T-helper 1 cell treated with Interleukin-12 subunit alpha and Interleukin-12 subunit beta and Interleukin-4 antibody, amounts not matched to agents 30 μg/mL and 1 μg/mL, for 36 hours (primary cell): Measurements from ENCODE around the gene S100A12.

Experiments
- H3K27ac Mint-ChIP-seq: one replicate; pipeline ENCODE4 v1.8.0; 2021; ENCODE audit warnings: mild to moderate bottlenecking, mixed read lengths
- H3K27me3 Mint-ChIP-seq: one replicate; pipeline ENCODE4 v1.8.0; 2021; ENCODE audit warnings: low read depth, mixed read lengths
- H3K36me3 Mint-ChIP-seq: one replicate; pipeline ENCODE4 v1.8.0; 2021; ENCODE audit warnings: low read depth, mixed read lengths
- H3K4me1 Mint-ChIP-seq: one replicate; pipeline ENCODE4 v1.8.0; 2021; ENCODE audit warnings: low read depth, mixed read lengths
- H3K4me3 Mint-ChIP-seq: one replicate; pipeline ENCODE4 v1.8.0; 2021; ENCODE audit warnings: mild to moderate bottlenecking, moderate library complexity, mixed read lengths
- H3K9me3 Mint-ChIP-seq: one replicate; pipeline ENCODE4 v1.8.0; 2021; ENCODE audit warnings: mixed read lengths

Gene S100A12

GRCh38 chr1:153365696-153366095, 9.7 kb downstream of the S100A12 start:
- Mint-ChIP-seq H3K36me3 (no peaks in the 10 kb centered on the region), H3K27ac (no peak overlapping the region), H3K9me3 (no peaks in the 10 kb centered on the region), H3K4me3 (no peak overlapping the region), H3K4me1 (no peaks in the 10 kb centered on the region), H3K27me3 (peaks cover 17% of the 10 kb centered on the region)

DNA sequence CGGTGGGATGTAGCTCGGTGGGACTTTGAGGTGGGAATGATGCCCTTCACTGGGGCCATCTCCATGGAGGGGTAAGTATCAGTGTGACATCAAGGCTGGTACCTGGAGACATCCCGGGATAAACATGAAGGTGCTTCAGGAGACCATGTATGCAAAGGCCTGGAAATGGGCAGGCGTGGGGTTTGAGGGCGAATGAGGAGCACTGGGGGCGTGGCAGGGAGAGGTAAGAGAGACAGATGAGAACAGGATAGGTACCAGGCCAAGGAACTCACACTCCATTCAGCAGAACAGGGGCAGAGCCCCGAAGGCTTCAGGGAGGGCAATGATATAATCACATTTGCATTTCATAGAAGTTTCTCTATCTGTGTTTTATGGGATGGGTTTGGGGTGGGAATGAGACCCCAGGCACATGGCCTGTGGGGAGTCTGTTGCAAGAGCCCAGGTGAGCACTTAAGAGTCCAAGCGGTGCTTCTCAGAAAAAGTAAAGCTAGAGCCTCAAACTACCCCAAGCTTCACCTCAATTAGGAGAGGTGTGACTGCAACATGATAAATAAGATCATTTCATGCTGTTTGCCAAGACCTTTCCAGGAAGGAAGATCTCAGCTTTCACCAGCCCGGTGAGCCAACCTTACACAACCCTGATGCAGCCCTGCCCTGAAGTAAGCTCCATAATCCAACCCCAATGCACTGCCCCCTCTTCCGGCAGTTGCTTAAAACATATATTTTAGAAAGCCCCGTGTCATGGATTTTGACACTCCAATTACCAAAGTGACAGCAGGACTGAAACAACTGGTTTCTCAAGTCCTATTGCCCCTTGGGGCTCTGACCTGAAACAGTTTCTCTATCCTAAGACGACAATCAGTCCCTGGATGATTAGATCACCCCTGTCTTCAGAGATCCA, 10.4 kb downstream of the S100A12 start:
- Mint-ChIP-seq H3K4me3 (no peak overlapping the region), H3K27me3 (peaks cover 13% of the 10 kb centered on the region), H3K27ac (no peak overlapping the region), H3K4me1 (no peaks in the 10 kb centered on the region), H3K9me3 (no peaks in the 10 kb centered on the region), H3K36me3 (no peaks in the 10 kb centered on the region)

- H3K9me3 Mint-ChIP-seq, result no peaks in the 10 kb centered on the region
Measured at GRCh38 chr1:153364156-153364555, 11.3 kb downstream of the S100A12 start.

DNA sequence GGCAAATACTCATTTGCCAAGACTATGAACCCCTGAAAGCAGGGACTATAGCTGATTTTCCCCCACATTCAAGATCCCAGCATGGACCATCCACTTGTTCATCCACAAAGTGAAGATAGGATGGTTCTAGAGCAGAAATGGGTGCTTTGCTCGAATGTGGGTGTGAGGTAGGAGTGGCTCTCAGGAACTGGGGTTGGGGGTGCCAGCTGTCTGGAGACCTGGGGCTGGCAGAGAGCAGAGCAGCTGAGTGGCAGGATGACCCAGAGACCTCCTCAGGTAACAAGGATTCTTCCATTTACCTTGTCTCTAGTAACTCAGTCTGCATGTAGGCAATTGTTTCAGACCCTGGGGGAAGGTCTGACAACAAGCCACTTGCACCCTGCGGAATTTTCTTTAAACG, 11.8 kb downstream of the S100A12 start:
- H3K27ac Mint-ChIP-seq, result no peak overlapping the region
- no peaks in the 10 kb centered on the region for H3K9me3 Mint-ChIP-seq
- no peaks in the 10 kb centered on the region for H3K36me3 Mint-ChIP-seq
- no peak overlapping the region for H3K4me3 Mint-ChIP-seq
- H3K27me3 Mint-ChIP-seq, result peaks cover 7% of the 10 kb centered on the region
- peaks cover 1% of the 10 kb centered on the region for H3K4me1 Mint-ChIP-seq

More at GRCh38 chr1:153364156-153364555, 11.3 kb downstream of the S100A12 start:
- Mint-ChIP-seq H3K4me3 (no peak overlapping the region), H3K36me3 (no peaks in the 10 kb centered on the region), H3K27ac (no peak overlapping the region), H3K4me1 (peaks cover 1% of the 10 kb centered on the region), H3K27me3 (peaks cover 7% of the 10 kb centered on the region)

DNA sequence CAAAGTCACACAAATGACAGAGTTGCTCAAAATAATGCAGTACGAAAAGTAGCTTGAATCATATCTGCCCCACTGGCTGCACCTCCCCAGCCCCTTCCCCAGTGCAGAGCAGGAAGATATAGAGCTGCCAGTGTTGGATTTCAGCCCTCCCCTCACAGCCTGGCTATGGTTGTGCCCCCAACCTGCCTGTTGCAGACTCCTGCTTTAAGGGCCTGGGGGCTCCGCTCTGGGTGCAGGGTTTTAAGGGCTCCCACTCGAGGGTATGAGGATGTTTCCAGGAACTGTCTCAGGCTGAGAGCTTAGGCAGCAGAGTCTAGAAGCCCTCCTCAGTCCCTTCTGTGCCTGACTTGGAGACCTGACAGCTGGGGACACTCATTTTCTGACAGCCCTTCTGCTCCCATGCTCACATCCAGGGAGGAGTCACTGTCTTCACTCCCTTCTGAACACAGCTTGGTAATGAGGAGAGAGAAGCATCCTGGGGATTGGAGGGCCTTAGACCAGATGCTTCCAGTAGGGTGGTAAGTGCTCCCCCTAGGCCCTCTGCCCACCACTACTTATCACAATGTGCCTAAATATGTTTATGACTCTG, 13.1 kb downstream of the S100A12 start:
- Mint-ChIP-seq H3K4me3 (no peak overlapping the region), H3K27ac (no peak overlapping the region), H3K27me3 (peaks cover 7% of the 10 kb centered on the region), H3K36me3 (no peaks in the 10 kb centered on the region), H3K9me3 (no peaks in the 10 kb centered on the region), H3K4me1 (peaks cover 10% of the 10 kb centered on the region)

DNA sequence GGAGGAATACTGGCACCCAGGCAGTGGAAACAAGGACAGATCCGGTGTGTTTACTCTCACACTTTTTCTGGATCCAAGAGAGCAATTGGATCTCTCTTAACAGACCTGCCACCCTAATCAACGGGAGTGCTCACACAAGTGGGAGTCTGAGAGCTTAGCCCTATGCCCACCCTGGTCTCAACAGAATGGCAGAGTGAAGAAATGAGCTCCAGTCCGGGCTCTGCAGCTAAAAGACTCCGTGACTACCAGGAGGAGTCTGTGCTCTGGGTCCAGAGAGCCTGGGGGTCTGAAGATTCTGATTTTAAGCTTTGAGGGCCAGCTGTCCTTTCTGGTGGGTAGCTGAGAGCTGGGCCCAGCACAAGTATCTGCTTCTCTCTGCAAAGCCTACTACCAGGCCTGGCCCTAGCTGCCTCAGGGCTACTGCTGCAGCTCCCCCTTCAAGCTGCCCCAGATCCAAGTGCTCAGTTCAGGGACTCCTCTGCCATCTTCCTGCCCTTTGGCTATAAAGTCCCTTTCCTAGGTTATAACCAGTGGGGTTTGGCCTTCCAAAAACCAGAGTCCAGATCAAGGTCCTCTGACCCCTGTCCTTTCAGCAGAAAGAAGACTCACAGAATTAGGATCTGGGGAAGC, 13.8 kb downstream of the S100A12 start:
- H3K36me3 Mint-ChIP-seq, result no peaks in the 10 kb centered on the region
- H3K27ac Mint-ChIP-seq, result no peak overlapping the region
- no peaks in the 10 kb centered on the region for H3K9me3 Mint-ChIP-seq
- H3K4me3 Mint-ChIP-seq, result no peak overlapping the region
- peaks cover 7% of the 10 kb centered on the region for H3K27me3 Mint-ChIP-seq
- H3K4me1 Mint-ChIP-seq, result peaks cover 15% of the 10 kb centered on the region

DNA sequence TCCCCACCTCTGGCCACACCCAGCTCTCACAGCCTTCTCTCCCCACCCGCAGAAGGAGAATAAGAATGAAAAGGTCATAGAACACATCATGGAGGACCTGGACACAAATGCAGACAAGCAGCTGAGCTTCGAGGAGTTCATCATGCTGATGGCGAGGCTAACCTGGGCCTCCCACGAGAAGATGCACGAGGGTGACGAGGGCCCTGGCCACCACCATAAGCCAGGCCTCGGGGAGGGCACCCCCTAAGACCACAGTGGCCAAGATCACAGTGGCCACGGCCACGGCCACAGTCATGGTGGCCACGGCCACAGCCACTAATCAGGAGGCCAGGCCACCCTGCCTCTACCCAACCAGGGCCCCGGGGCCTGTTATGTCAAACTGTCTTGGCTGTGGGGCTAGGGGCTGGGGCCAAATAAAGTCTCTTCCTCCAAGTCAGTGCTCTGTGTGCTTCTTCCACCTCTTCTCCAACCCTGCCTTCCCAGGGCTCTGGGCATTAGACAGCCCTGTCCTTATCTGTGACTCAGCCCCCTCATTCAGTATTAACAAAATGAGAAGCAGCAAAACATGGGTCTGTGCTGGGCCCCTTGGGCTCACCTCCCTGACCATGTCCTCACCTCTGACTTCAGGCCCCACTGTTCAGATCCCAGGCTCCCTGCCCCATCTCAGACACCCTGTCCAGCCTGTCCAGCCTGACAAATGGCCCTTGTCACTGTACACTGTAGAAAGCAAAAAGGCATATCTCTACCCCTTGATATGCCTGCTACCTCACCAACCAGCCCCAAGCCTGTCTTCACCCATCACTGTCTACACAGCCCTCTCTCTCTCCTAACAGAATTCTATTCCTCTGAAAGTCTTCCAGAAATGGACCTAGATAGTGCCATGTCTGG, 14.6 kb downstream of the S100A12 start:
- no peak overlapping the region for H3K4me3 Mint-ChIP-seq
- H3K9me3 Mint-ChIP-seq, result no peaks in the 10 kb centered on the region
- H3K27ac Mint-ChIP-seq, result no peak overlapping the region
- H3K36me3 Mint-ChIP-seq, result no peaks in the 10 kb centered on the region
- H3K27me3 Mint-ChIP-seq, result peaks cover 7% of the 10 kb centered on the region
- H3K4me1 Mint-ChIP-seq, result peaks cover 20% of the 10 kb centered on the region

- H3K9me3 Mint-ChIP-seq, result no peaks in the 10 kb centered on the region
- H3K4me3 Mint-ChIP-seq, result no peak overlapping the region
- peaks cover 7% of the 10 kb centered on the region for H3K27me3 Mint-ChIP-seq
- H3K27ac Mint-ChIP-seq, result no peak overlapping the region
- H3K4me1 Mint-ChIP-seq, result peaks cover 22% of the 10 kb centered on the region
- H3K36me3 Mint-ChIP-seq, result no peaks in the 10 kb centered on the region
Measured at GRCh38 chr1:153360190-153360589, 15.2 kb downstream of the S100A12 start.

DNA sequence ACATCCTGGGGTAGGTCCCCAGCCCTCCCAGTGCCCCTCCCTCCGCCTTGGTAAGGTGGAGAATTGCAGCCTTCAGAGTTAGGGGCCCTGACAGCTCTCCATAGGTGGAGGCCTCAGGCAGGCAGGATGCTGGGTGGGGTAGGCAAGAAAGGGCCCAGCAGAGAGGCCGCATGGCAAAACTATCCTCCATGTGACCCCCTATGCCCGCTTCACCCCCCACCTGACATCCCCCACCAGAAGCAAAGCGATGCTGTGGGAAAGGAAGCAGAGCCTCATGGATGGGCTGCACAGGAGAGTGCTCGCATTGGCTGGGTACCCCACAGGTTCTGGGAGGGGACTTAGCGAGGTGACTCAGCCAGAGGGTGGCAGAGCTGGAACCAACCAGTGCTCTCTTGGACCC, 16.2 kb downstream of the S100A12 start:
- Mint-ChIP-seq H3K36me3 (no peaks in the 10 kb centered on the region), H3K9me3 (no peaks in the 10 kb centered on the region), H3K4me1 (peaks cover 22% of the 10 kb centered on the region), H3K4me3 (no peak overlapping the region), H3K27me3 (peaks cover under 1% of the 10 kb centered on the region), H3K27ac (no peak overlapping the region)

DNA sequence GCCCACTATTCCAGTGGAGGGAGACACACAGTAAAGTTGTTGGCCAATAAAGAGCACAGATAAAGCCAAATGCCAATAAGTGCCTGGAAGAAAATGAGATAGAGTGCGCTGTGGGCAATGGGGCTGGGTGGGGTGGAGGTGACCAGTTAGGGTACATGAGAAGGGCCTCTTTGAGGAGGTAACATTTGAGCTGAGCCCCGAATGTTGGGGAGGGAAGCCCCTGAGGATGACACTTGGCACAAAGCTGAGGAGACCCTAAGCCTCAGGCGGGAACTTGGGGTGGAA, 16.8 kb downstream of the S100A12 start:
- H3K4me1 Mint-ChIP-seq, result peaks cover 22% of the 10 kb centered on the region
- H3K9me3 Mint-ChIP-seq, result no peaks in the 10 kb centered on the region
- no peak overlapping the region for H3K4me3 Mint-ChIP-seq
- no peaks in the 10 kb centered on the region for H3K27me3 Mint-ChIP-seq
- no peak overlapping the region for H3K27ac Mint-ChIP-seq
- no peaks in the 10 kb centered on the region for H3K36me3 Mint-ChIP-seq

DNA sequence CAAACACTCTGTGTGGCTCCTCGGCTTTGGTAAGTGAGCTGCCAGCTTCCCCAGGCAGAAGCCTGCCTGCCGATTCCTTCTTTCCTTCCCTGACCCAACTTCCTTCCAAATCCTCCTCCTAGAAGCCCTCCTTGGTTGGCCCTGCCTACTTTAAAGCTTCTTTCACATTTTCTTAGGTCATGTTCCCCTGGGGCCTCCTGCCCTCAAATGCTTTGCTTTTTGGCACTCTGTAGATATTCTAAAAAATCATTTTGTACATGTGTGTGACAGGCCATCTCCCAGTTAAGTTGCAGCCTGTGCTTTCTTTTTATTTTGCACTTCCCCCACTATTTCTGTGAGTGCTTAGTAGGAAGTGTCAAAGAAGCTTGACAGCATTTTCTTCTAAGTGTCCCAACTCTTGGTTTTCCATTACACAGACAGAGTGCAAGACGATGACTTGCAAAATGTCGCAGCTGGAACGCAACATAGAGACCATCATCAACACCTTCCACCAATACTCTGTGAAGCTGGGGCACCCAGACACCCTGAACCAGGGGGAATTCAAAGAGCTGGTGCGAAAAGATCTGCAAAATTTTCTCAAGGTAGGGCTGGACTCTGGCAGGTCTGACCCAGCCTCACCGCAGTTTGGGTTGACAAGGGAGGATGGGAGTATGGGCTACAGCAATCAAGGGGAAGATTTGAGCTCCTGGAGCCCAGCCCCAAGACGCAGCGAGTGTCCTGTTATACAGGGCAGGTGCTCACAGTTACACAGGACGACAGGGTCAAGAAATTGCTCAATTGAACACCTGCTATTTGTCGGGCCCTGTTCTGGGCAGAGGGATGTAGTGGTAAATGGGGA, 17.3 kb downstream of the S100A12 start, which contains the start of gene S100A9:
S100A9 (plus strand) TSS at position 2 of the 838 bp plus-strand sequence; CDS start at position 432, 430 bp downstream.
- H3K9me3 Mint-ChIP-seq, result no peaks in the 10 kb centered on the region
- H3K36me3 Mint-ChIP-seq, result no peaks in the 10 kb centered on the region
- H3K27me3 Mint-ChIP-seq, result no peaks in the 10 kb centered on the region
- peak within 1 kb of the TSS; percentile 54 for H3K4me3 Mint-ChIP-seq
- no peak within 1 kb of the TSS for H3K27ac Mint-ChIP-seq
- H3K4me1 Mint-ChIP-seq, result peaks cover 22% of the 10 kb centered on the region

DNA sequence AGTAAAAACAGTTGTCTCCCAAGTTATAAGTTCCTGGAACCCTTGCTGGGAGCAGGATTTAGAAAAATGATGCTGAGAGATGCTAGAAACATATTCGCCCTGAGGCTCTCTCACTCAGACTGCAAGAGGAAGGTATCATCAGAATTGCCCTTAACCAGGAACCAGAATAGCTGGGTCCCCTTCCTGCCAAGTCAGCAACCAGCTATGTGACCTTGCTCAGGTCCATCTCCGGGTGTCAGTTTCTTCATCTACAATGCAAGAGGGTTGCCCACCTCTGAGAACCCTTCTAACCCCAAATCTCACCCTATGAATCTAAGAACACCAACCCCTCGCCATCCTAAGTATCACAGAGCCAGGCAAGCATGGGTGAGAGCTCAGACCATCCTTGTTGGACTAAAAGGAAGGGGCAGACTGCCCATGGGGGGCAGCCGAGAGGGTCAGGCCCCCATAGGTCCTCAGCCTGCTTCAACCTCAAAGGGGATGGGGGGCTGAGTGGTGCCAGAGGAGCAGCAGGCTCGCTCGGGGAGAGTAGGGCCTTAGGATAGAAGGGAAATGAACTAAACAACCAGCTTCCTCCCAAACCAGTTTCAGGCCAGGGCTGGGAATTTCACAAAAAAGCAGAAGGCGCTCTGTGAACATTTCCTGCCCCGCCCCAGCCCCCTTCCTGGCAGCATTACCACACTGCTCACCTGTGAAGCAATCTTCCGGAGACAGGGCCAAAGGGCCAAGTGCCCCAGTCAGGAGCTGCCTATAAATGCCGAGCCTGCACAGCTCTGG, 18.2 kb downstream of the S100A12 start:
- Mint-ChIP-seq H3K4me1 (peaks cover 22% of the 10 kb centered on the region), H3K27ac (no peak overlapping the region), H3K4me3 (peak overlapping the region; percentile 54), H3K9me3 (no peaks in the 10 kb centered on the region), H3K27me3 (no peaks in the 10 kb centered on the region), H3K36me3 (no peaks in the 10 kb centered on the region)
